Uterus (tissue), 2 donors: ENCODE results near the gene SRGAP1.

Experiments used
- CTCF ChIP-seq, 4 experiments: fragments of 200-600 bp in 2 of 4; fragments of 450-650 bp in 2 of 4; sonication (generic) in 2 of 4; IDR thresholded peaks; one replicate each; pipeline ENCODE4 v1.5.1; 2016 to 2019; ENCODE audit warnings: antibody characterized with exemption in 4 of 4, mild to moderate bottlenecking in 2 of 4, moderate library complexity in 1 of 4
- POLR2A ChIP-seq, 2 donors: fragments of 450-650 bp; IDR thresholded peaks; one replicate each; pipeline ENCODE4 v1.6.1; 2016; ENCODE audit warnings: antibody characterized with exemption in 2 of 2, mild to moderate bottlenecking in 1 of 2, moderate library complexity in 1 of 2

GRCh38 chr12:63822352-63822751, 22.1 kb upstream of the SRGAP1 start:
- TF ChIP-seq CTCF (IDR thresholded peaks at IDR 0.05) (no peak), POLR2A (IDR thresholded peaks at IDR 0.05) (no peak)
